ENCODE measurements around the gene EHD1.

Gene EHD1

GRCh38 chr11:64896448-64897022, 18.1 kb upstream of the EHD1 start:
- TF ChIP-seq CTCF (IDR thresholded peaks at IDR 0.05; ENCODE audit: borderline replicate concordance, insufficient read depth, low read depth, low read length) = no peak
- H3K4me3 ChIP-seq (ENCODE audit: low read depth, low read length) = no peak overlapping the region

- H3K4me3 ChIP-seq (ENCODE audit: low read depth, low read length) = no peak overlapping the region
- TF ChIP-seq CTCF (IDR thresholded peaks at IDR 0.05; ENCODE audit: borderline replicate concordance, insufficient read depth, low read depth, low read length) = no peak
Measured at GRCh38 chr11:64894812-64895452, 16.5 kb upstream of the EHD1 start.

GRCh38 chr11:64894070-64894811, 15.8 kb upstream of the EHD1 start:
- peak; percentile 97 for TF ChIP-seq CTCF (IDR thresholded peaks at IDR 0.05; ENCODE audit: borderline replicate concordance, insufficient read depth, low read depth, low read length)
- H3K4me3 ChIP-seq (ENCODE audit: low read depth, low read length) = no peak overlapping the region

- TF ChIP-seq CTCF (IDR thresholded peaks at IDR 0.05; ENCODE audit: borderline replicate concordance, insufficient read depth, low read depth, low read length) = no peak
- H3K4me3 ChIP-seq (ENCODE audit: low read depth, low read length) = no peak overlapping the region
Measured at GRCh38 chr11:64893194-64894069, 15.0 kb upstream of the EHD1 start.

- TF ChIP-seq CTCF (IDR thresholded peaks at IDR 0.05; ENCODE audit: borderline replicate concordance, insufficient read depth, low read depth, low read length) = no peak
- no peak overlapping the region for H3K4me3 ChIP-seq (ENCODE audit: low read depth, low read length)
Measured at GRCh38 chr11:64892838-64893193, 14.4 kb upstream of the EHD1 start.

- no peak for TF ChIP-seq CTCF (IDR thresholded peaks at IDR 0.05; ENCODE audit: borderline replicate concordance, insufficient read depth, low read depth, low read length)
- no peak overlapping the region for H3K4me3 ChIP-seq (ENCODE audit: low read depth, low read length)
Measured at GRCh38 chr11:64892411-64892831, 14.0 kb upstream of the EHD1 start.

All from GM12875 (cell line).